Activated T-cell treated with anti-CD3 and anti-CD28 coated beads, Interleukin-2, amount 50 U/mL, for 24 hours (primary cell): ENCODE results near the gene FHAD1.

Experiments
- DNase-seq: peaks from one replicate; pipeline ENCODE4 v3.0.0-alpha.2; 2020
- H3K27ac Mint-ChIP-seq: 2 replicates; pipeline ENCODE4 v1.8.0; 2020; ENCODE audit warnings: mild to moderate bottlenecking, mixed read lengths
- H3K27me3 Mint-ChIP-seq: 2 replicates; pipeline ENCODE4 v1.8.0; 2020; ENCODE audit warnings: mixed read lengths
- H3K36me3 Mint-ChIP-seq: 2 replicates; pipeline ENCODE4 v1.8.0; 2020; ENCODE audit warnings: low read depth, mixed read lengths
- H3K4me1 Mint-ChIP-seq: 2 replicates; pipeline ENCODE4 v1.8.0; 2020; ENCODE audit warnings: low read depth, mixed read lengths
- H3K4me3 Mint-ChIP-seq: 2 replicates; pipeline ENCODE4 v1.8.0; 2020; ENCODE audit warnings: mild to moderate bottlenecking, moderate library complexity, mixed read lengths
- H3K9me3 Mint-ChIP-seq: 2 replicates; pipeline ENCODE4 v1.8.0; 2020; ENCODE audit warnings: mixed read lengths

FHAD1 gene

DNA sequence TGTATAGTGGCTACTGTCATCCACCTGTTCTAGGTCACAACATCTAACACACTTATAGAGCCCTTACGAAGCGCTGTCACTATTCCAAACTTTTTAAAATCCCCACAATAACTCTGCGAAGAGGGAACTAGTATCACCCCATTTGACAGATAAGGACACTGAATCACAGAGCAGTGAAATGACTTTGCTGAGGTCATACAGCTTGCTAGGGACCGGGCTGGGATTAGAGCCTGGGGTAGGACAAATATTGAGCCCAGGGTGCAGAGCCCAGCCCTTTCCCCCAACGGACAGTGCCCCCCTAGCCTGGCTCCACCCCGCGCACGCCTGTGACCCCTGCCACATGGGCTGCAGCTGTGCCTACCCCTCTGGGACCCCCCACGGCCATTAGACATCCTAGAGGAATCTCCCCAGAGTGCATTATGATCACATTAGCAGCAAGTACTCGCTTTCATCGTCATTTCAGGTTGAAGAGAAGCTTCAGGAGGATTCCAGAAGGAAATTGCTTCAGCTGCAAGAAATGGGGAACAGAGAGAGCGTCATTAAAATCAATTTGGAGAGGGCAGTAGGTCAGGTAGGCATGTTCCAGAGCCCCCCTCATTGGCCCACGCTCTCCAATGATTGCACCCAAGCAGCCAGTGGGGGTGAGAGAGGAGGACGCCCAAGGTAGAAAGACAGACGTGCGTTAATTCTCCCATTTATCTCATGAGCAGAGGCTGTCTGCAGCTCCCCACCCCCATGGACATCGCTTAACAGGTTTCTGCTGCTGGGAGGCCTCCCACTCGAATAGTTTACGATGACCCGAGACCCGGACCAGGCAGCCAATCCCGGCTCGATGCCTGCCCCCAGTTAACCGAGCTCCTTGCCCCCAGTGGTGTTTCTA lies 77.2 kb downstream of the FHAD1 start:
- no peak overlapping the region for H3K27ac Mint-ChIP-seq
- DNase-seq, result no peak
- H3K36me3 Mint-ChIP-seq, result no peaks in the 10 kb centered on the region
- H3K9me3 Mint-ChIP-seq, result no peaks in the 10 kb centered on the region
- H3K4me3 Mint-ChIP-seq, result no peak overlapping the region
- peaks cover 1% of the 10 kb centered on the region for H3K4me1 Mint-ChIP-seq
- peaks cover 11% of the 10 kb centered on the region for H3K27me3 Mint-ChIP-seq

DNA sequence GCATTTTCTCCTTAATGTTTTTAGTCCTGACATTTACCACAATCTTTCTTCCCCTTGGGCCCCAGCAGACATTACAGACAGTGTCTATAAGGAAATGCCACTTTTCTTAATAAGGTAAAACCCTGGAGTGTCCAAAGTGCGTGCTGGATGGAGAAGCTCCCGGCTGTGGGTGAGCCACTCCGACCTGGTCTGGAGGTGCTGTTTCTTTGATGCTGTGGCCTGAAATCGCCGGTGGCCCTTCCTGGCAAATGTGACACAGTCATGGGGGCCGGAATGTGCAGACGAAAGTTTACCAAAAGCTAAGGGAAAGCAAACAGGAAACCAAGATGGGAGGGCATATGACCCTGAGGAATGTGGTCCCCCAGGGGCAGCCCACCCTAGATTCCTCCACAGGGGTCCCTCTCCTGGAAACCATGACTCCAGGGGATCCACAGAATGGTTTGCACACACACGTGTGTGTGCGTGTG lies 77.9 kb downstream of the FHAD1 start:
- Mint-ChIP-seq H3K36me3 (no peaks in the 10 kb centered on the region), H3K9me3 (no peaks in the 10 kb centered on the region), H3K27ac (no peak overlapping the region), H3K27me3 (peaks cover 15% of the 10 kb centered on the region), H3K4me3 (no peak overlapping the region), H3K4me1 (peaks cover 1% of the 10 kb centered on the region)
- no peak for DNase-seq

DNA sequence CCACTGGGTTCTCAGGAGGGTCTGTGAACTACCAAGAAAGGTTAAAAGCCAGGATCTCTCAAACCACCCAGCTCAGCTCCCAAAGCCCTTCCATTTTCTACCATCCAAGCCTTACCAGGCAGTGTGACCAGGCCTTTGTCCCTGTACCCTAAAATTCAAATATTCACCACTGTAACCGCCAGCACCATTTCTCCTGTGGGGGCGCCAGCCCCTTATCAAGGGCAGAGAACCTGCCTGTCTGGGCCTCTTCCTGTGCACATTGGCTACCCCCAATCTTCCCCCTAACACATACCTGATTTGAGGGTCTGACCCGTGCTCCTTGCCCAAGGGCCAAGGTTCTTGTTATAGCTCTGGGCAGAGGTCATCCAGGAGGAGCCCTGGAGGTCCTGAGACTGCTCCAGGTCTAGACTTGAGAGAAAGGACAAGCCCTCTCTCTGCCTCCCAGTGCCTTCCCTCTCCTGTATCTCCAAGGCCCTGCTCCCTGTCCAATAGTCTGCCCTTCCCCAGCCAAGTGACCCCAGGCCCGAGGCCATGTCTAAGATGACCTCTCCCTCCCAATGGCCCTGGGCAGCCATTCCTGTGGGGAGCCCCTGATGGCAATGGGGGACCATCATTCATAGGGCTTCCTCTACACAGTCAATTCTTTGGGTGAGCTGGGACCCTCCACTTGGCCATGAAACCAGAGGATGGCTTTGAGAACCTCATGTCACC lies 78.5 kb downstream of the FHAD1 start:
- Mint-ChIP-seq H3K9me3 (no peaks in the 10 kb centered on the region), H3K36me3 (no peaks in the 10 kb centered on the region), H3K27me3 (peaks cover 15% of the 10 kb centered on the region), H3K4me3 (no peak overlapping the region), H3K27ac (no peak overlapping the region), H3K4me1 (peaks cover 1% of the 10 kb centered on the region)
- DNase-seq, result no peak

DNA sequence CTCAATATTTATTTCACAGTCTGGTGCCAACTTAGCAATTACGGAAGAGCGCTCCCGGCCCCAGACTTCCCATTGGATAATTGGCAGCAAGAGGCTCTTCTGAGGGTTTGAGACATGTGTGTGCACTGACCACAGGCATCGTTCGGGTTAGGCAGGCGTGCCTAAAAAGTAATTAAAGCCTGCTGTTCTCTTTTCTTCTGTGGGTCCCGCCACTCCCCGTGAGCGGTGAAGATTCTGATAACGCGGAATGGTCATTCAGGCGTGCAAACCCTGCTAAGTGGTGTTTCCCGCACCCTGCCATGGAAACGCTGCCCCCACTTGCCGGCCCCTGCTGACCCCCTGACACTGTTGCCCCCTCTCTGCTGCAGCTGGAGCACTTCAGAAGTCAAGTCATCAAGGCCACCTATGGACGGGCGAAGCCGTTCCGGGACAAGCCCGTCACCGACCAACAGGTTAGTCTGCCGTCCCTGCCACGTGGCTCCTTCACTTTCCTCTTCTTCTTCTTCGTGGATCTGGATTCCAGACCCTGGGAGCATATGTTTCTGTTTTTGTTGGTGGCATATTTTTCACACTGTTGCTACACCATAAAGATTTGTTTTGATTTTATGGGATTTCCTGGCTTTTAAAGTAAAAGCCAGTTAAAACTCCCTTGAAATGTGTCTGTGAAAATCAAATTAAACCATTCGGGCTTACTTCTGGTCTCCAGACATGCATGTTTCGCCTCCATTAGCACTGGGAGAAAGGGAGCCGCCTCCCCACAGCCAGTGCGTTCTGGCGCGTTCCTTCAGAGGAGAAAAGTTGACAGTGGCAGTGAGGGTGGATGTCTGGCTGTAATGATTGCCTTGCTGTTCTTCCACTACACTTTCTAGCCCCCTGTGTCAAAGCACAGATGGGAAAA lies 79.9 kb downstream of the FHAD1 start:
- Mint-ChIP-seq H3K27me3 (peaks cover 15% of the 10 kb centered on the region), H3K9me3 (no peaks in the 10 kb centered on the region), H3K4me3 (no peak overlapping the region), H3K36me3 (no peaks in the 10 kb centered on the region), H3K27ac (no peak overlapping the region), H3K4me1 (peaks cover 1% of the 10 kb centered on the region)
- no peak for DNase-seq

DNA sequence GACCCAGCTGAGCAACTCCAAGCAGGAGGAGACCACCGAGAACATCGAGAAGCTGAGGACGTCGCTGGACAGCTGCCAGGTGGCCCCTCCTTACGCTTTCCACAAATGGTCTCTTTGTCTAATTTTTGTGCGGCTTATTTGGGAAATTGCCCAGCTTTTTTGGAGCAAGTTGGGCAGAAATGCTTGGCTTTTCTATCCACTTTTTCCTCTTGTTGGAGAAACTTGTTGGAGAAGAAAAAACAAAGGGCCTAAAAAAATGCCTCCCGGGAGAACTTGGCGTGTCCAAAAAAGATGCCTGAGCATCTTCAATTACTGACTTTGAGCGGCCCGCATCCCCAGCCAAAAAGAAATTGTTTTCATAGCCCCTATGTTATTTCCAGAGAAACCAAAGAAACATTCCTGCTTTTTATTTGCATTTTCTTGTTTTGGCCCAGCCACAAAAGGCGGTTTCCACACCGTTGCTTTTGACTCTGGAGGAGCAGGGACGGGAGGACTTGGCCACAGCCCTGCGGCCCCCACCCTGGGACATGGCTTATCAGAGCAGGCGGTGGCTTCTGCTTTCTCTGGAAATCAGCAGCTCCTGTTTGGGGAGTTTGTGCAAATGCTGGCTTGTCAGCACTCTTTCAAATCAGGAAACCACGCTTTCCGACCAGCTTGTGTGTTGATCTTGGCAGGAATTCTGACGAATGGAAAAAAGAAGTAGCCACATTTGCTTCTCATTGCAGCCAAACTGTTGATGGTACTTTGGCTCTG lies 81.5 kb downstream of the FHAD1 start:
- Mint-ChIP-seq H3K4me1 (peaks cover 1% of the 10 kb centered on the region), H3K27ac (no peak overlapping the region), H3K27me3 (peaks cover 15% of the 10 kb centered on the region), H3K36me3 (no peaks in the 10 kb centered on the region), H3K9me3 (no peaks in the 10 kb centered on the region), H3K4me3 (no peak overlapping the region)
- DNase-seq, result no peak

DNA sequence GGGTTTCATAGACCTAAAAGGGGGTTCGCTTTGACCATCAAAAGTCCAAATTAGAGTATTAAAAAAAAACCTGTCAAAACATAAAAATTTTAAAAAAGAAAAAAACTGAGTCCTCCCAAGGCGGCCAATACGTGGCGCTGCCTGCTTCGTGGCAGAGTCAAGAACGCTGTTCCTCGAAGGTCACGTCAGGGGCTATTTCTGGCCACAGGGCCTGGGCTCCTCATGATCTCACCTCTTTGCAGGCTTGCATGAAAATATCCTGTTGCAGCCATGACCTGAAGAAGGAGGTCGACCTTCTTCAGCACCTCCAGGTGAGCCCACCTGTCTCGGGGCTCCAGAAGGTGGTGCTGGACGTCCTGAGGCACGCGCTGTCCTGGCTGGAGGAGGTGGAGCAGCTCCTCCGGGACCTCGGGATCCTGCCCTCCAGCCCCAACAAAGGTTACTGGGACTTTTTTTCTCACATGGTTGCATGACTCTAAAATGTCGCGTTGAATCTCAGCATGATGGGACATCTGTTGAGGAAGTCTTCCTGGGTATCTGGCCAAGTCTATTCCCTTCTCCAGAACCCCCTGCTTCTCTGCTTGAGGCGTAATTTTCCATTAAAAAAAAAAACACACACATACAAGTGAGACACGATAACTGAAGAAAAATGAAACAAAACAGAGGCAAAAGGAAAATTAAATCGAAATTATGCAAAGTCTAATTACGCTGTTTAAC lies 82.2 kb downstream of the FHAD1 start:
- no peak for DNase-seq
- no peak overlapping the region for H3K27ac Mint-ChIP-seq
- H3K36me3 Mint-ChIP-seq, result no peaks in the 10 kb centered on the region
- H3K4me3 Mint-ChIP-seq, result no peak overlapping the region
- no peaks in the 10 kb centered on the region for H3K9me3 Mint-ChIP-seq
- H3K27me3 Mint-ChIP-seq, result peaks cover 12% of the 10 kb centered on the region
- peaks cover 1% of the 10 kb centered on the region for H3K4me1 Mint-ChIP-seq

DNA sequence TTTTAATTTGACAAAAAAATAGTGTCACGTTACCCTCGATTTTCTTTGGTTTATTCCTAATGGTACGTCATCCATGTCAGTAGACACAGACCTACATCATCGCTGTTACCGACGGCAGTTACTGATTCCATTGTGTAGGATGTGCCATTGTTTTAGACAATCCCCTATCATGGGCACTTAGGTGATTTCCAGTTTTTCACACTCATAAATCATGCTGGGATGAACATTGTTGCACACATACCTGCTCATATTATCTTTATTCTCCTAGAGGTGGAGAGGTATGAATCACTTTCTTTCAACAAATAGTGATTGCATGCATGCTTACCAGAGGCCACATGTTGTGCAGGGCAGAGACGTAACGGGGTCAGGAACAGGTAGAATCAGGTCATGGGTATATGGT lies 83.0 kb downstream of the FHAD1 start:
- no peak overlapping the region for H3K4me3 Mint-ChIP-seq
- DNase-seq, result no peak
- H3K9me3 Mint-ChIP-seq, result no peaks in the 10 kb centered on the region
- no peaks in the 10 kb centered on the region for H3K36me3 Mint-ChIP-seq
- H3K4me1 Mint-ChIP-seq, result peaks cover 1% of the 10 kb centered on the region
- H3K27me3 Mint-ChIP-seq, result peaks cover 16% of the 10 kb centered on the region
- no peak overlapping the region for H3K27ac Mint-ChIP-seq

GRCh38 chr1:15331180-15331579 lies 84.2 kb downstream of the FHAD1 start:
- no peak overlapping the region for H3K27ac Mint-ChIP-seq
- no peaks in the 10 kb centered on the region for H3K36me3 Mint-ChIP-seq
- no peak for DNase-seq
- peaks cover 1% of the 10 kb centered on the region for H3K4me1 Mint-ChIP-seq
- H3K27me3 Mint-ChIP-seq, result peaks cover 21% of the 10 kb centered on the region
- no peaks in the 10 kb centered on the region for H3K9me3 Mint-ChIP-seq
- no peak overlapping the region for H3K4me3 Mint-ChIP-seq

GRCh38 chr1:15331734-15332133 lies 84.7 kb downstream of the FHAD1 start:
- Mint-ChIP-seq H3K27ac (no peak overlapping the region), H3K4me3 (no peak overlapping the region)

GRCh38 chr1:15332525-15332924 lies 85.5 kb downstream of the FHAD1 start:
- H3K4me1 Mint-ChIP-seq, result peaks cover 1% of the 10 kb centered on the region
- peaks cover 24% of the 10 kb centered on the region for H3K27me3 Mint-ChIP-seq
- H3K4me3 Mint-ChIP-seq, result no peak overlapping the region
- no peaks in the 10 kb centered on the region for H3K9me3 Mint-ChIP-seq
- H3K27ac Mint-ChIP-seq, result no peak overlapping the region
- DNase-seq, result no peak
- H3K36me3 Mint-ChIP-seq, result no peaks in the 10 kb centered on the region

More at GRCh38 chr1:15331734-15332133, 84.7 kb downstream of the FHAD1 start:
- Mint-ChIP-seq H3K27me3 (peaks cover 21% of the 10 kb centered on the region), H3K36me3 (no peaks in the 10 kb centered on the region), H3K4me1 (peaks cover 1% of the 10 kb centered on the region), H3K9me3 (no peaks in the 10 kb centered on the region)
- DNase-seq, result no peak

GRCh38 chr1:15332952-15333715 lies 86.1 kb downstream of the FHAD1 start:
- no peaks in the 10 kb centered on the region for H3K9me3 Mint-ChIP-seq
- no peak overlapping the region for H3K27ac Mint-ChIP-seq
- H3K27me3 Mint-ChIP-seq, result peaks cover 22% of the 10 kb centered on the region
- H3K36me3 Mint-ChIP-seq, result no peaks in the 10 kb centered on the region
- H3K4me1 Mint-ChIP-seq, result peaks cover 1% of the 10 kb centered on the region
- no peak for DNase-seq
- no peak overlapping the region for H3K4me3 Mint-ChIP-seq

- H3K27me3 Mint-ChIP-seq, result peaks cover 12% of the 10 kb centered on the region
- no peaks in the 10 kb centered on the region for H3K36me3 Mint-ChIP-seq
- no peaks in the 10 kb centered on the region for H3K4me1 Mint-ChIP-seq
- no peak overlapping the region for H3K27ac Mint-ChIP-seq
- no peak for DNase-seq
- no peak overlapping the region for H3K4me3 Mint-ChIP-seq
- H3K9me3 Mint-ChIP-seq, result no peaks in the 10 kb centered on the region
Observed at GRCh38 chr1:15334995-15335394, 88.0 kb downstream of the FHAD1 start.

- no peak overlapping the region for H3K27ac Mint-ChIP-seq
Observed at GRCh38 chr1:15336866-15337265, 89.8 kb downstream of the FHAD1 start.

More at GRCh38 chr1:15336866-15337265, 89.8 kb downstream of the FHAD1 start:
- Mint-ChIP-seq H3K4me3 (no peak overlapping the region), H3K27me3 (peaks cover 12% of the 10 kb centered on the region), H3K36me3 (no peaks in the 10 kb centered on the region), H3K9me3 (no peaks in the 10 kb centered on the region), H3K4me1 (peaks cover 7% of the 10 kb centered on the region)
- no peak for DNase-seq
